Measurements from ENCODE around the gene FAM120B.
"Not testable (repeated sequence)": the region's sequence is repeated elsewhere in the genome, so short reads cannot be mapped to it uniquely, and the experiment has no call there.

FAM120B gene

GRCh38 chr6:170393807-170394399 is 87.3 kb downstream of the FAM120B start:
- no peaks in the 10 kb centered on the region for H3K9me3 ChIP-seq
- TF ChIP-seq, protein P1, sequence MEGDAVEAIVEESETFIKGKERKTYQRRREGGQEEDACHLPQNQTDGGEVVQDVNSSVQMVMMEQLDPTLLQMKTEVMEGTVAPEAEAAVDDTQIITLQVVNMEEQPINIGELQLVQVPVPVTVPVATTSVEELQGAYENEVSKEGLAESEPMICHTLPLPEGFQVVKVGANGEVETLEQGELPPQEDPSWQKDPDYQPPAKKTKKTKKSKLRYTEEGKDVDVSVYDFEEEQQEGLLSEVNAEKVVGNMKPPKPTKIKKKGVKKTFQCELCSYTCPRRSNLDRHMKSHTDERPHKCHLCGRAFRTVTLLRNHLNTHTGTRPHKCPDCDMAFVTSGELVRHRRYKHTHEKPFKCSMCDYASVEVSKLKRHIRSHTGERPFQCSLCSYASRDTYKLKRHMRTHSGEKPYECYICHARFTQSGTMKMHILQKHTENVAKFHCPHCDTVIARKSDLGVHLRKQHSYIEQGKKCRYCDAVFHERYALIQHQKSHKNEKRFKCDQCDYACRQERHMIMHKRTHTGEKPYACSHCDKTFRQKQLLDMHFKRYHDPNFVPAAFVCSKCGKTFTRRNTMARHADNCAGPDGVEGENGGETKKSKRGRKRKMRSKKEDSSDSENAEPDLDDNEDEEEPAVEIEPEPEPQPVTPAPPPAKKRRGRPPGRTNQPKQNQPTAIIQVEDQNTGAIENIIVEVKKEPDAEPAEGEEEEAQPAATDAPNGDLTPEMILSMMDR (IDR thresholded peaks at IDR 0.05): no peak
- H3K4me1 ChIP-seq (ENCODE audit: control insufficient read depth in 1 of 2, insufficient read depth in 1 of 2, low read depth in 1 of 2, low read length in 1 of 2): no peaks in the 10 kb centered on the region
- no peak overlapping the region for H3K27ac ChIP-seq
- no peaks in the 10 kb centered on the region for H3K27me3 ChIP-seq
- H3K4me3 ChIP-seq (ENCODE audit: low read depth in 1 of 2, low read length in 1 of 2): no peak overlapping the region
- H3K36me3 ChIP-seq: peaks cover 88% of the 10 kb centered on the region

- Histone ChIP-seq H3K27me3 (no peaks in the 10 kb centered on the region), H3K9me3 (no peaks in the 10 kb centered on the region), H3K4me3 (ENCODE audit: low read depth in 1 of 2, low read length in 1 of 2) (no peak overlapping the region), H3K27ac (no peak overlapping the region), H3K4me1 (ENCODE audit: control insufficient read depth in 1 of 2, insufficient read depth in 1 of 2, low read depth in 1 of 2, low read length in 1 of 2) (no peaks in the 10 kb centered on the region), H3K36me3 (peaks cover 77% of the 10 kb centered on the region)
- TF ChIP-seq, protein P1 (IDR thresholded peaks at IDR 0.05): no peak
These were observed 88.4 kb downstream of the FAM120B start for GRCh38 chr6:170394980-170395379.

- Histone ChIP-seq H3K27ac (peak overlapping the region; percentile 59), H3K36me3 (peaks cover 75% of the 10 kb centered on the region)
- not testable (repeated sequence) for H3K9me3 ChIP-seq
These were observed 92.3 kb downstream of the FAM120B start for GRCh38 chr6:170398743-170399369.

GRCh38 chr6:170399955-170400558 is 93.5 kb downstream of the FAM120B start:
- H3K4me3 ChIP-seq (ENCODE audit: low read depth in 1 of 2, low read length in 1 of 2); H3K9me3 ChIP-seq; H3K4me1 ChIP-seq (ENCODE audit: control insufficient read depth in 1 of 2, insufficient read depth in 1 of 2, low read depth in 1 of 2, low read length in 1 of 2); H3K27me3 ChIP-seq: not testable (repeated sequence)
- peak overlapping the region; percentile 59 for H3K27ac ChIP-seq
- peaks cover 75% of the 10 kb centered on the region for H3K36me3 ChIP-seq

More at GRCh38 chr6:170398743-170399369, 92.3 kb downstream of the FAM120B start:
- not testable (repeated sequence) for H3K27me3 ChIP-seq; H3K4me3 ChIP-seq (ENCODE audit: low read depth in 1 of 2, low read length in 1 of 2); H3K4me1 ChIP-seq (ENCODE audit: control insufficient read depth in 1 of 2, insufficient read depth in 1 of 2, low read depth in 1 of 2, low read length in 1 of 2)

GRCh38 chr6:170402318-170403040 is 95.9 kb downstream of the FAM120B start:
- Histone ChIP-seq H3K27ac (no peak overlapping the region), H3K4me3 (ENCODE audit: low read depth in 1 of 2, low read length in 1 of 2) (no peak overlapping the region), H3K36me3 (peaks cover 72% of the 10 kb centered on the region), H3K27me3 (no peaks in the 10 kb centered on the region), H3K4me1 (ENCODE audit: control insufficient read depth in 1 of 2, insufficient read depth in 1 of 2, low read depth in 1 of 2, low read length in 1 of 2) (no peaks in the 10 kb centered on the region), H3K9me3 (no peaks in the 10 kb centered on the region)
- TF ChIP-seq, protein P1 (IDR thresholded peaks at IDR 0.05): no peak

GRCh38 chr6:170403451-170403850 is 96.9 kb downstream of the FAM120B start:
- H3K27ac ChIP-seq: no peak overlapping the region
- no peaks in the 10 kb centered on the region for H3K27me3 ChIP-seq
- H3K36me3 ChIP-seq: peaks cover 69% of the 10 kb centered on the region
- TF ChIP-seq, protein P1 (IDR thresholded peaks at IDR 0.05): no peak
- H3K4me3 ChIP-seq (ENCODE audit: low read depth in 1 of 2, low read length in 1 of 2): no peak overlapping the region
- H3K4me1 ChIP-seq (ENCODE audit: control insufficient read depth in 1 of 2, insufficient read depth in 1 of 2, low read depth in 1 of 2, low read length in 1 of 2): no peaks in the 10 kb centered on the region
- H3K9me3 ChIP-seq: no peaks in the 10 kb centered on the region

Measured in neutrophil (primary cell).